CD4-positive, alpha-beta T cell treated with Interferon alpha-2 for 1 hour (primary cell): ENCODE measurements around the gene GLIPR1L1.
A peak's percentile ranks its signal among the peaks of the same experiment; 100 is the strongest.

ENCODE experiments used
- DNase-seq, 2 donors: peaks; one replicate each; pipeline ENCODE4 v3.0.0-alpha.2; 2020 to 2022

GLIPR1L1 gene

GRCh38 chr12:75334384-75335030, at the start of gene GLIPR1L1:
TSS of gene GLIPR1L1 (plus strand) at chr12:75334670. CDS start at chr12:75334729, 59 bp downstream.
- DNase-seq, result peak; percentile 79 to 87

GRCh38 chr12:75288860-75289259, 45.6 kb upstream of the GLIPR1L1 start:
- no peak for DNase-seq

GRCh38 chr12:75289753-75290152, 44.7 kb upstream of the GLIPR1L1 start:
- peak in 1 of 2 donors; percentile 14 for DNase-seq

- no peak for DNase-seq
Observed at GRCh38 chr12:75291014-75291413, 43.5 kb upstream of the GLIPR1L1 start.

GRCh38 chr12:75294336-75294735, 40.1 kb upstream of the GLIPR1L1 start:
- no peak for DNase-seq

GRCh38 chr12:75294797-75295196, 39.7 kb upstream of the GLIPR1L1 start:
- DNase-seq, result no peak

- DNase-seq, result no peak
Observed at GRCh38 chr12:75302225-75302624, 32.2 kb upstream of the GLIPR1L1 start.

- DNase-seq, result no peak
Observed at GRCh38 chr12:75302781-75303180, 31.7 kb upstream of the GLIPR1L1 start.

- no peak for DNase-seq
Observed at GRCh38 chr12:75305412-75306332, 28.8 kb upstream of the GLIPR1L1 start.

GRCh38 chr12:75308279-75308678, 26.2 kb upstream of the GLIPR1L1 start:
- no peak for DNase-seq

- no peak for DNase-seq
Observed at GRCh38 chr12:75311369-75311768, 23.1 kb upstream of the GLIPR1L1 start.

GRCh38 chr12:75315518-75315917, 19.0 kb upstream of the GLIPR1L1 start:
- no peak for DNase-seq

- DNase-seq, result no peak
Observed at GRCh38 chr12:75317784-75318183, 16.7 kb upstream of the GLIPR1L1 start.

GRCh38 chr12:75322464-75322863, 12.0 kb upstream of the GLIPR1L1 start:
- no peak for DNase-seq

- no peak for DNase-seq
Observed at GRCh38 chr12:75323663-75324062, 10.8 kb upstream of the GLIPR1L1 start.

GRCh38 chr12:75327642-75328041, 6.8 kb upstream of the GLIPR1L1 start:
- DNase-seq, result no peak

GRCh38 chr12:75329918-75330826, 4.3 kb upstream of the GLIPR1L1 start, which contains the start of gene CAPS2:
TSS of gene CAPS2 (minus strand) at chr12:75330324. CDS start at chr12:75326498, 3,826 bp downstream.
- DNase-seq, result peak; percentile 63 to 74

GRCh38 chr12:75337905-75338304, 3.4 kb downstream of the GLIPR1L1 start:
- no peak for DNase-seq

GRCh38 chr12:75341873-75342272, 7.4 kb downstream of the GLIPR1L1 start:
- no peak for DNase-seq

GRCh38 chr12:75345531-75345930, 11.1 kb downstream of the GLIPR1L1 start:
- DNase-seq, result no peak

- peak in 1 of 2 donors; percentile 23 for DNase-seq
Observed at GRCh38 chr12:75346215-75346614, 11.7 kb downstream of the GLIPR1L1 start.

GRCh38 chr12:75349946-75350345, 15.5 kb downstream of the GLIPR1L1 start:
- DNase-seq, result no peak

- DNase-seq, result no peak
Observed at GRCh38 chr12:75350413-75350812, 15.9 kb downstream of the GLIPR1L1 start.
